ENCODE data around the gene GFRA1.

DNA sequence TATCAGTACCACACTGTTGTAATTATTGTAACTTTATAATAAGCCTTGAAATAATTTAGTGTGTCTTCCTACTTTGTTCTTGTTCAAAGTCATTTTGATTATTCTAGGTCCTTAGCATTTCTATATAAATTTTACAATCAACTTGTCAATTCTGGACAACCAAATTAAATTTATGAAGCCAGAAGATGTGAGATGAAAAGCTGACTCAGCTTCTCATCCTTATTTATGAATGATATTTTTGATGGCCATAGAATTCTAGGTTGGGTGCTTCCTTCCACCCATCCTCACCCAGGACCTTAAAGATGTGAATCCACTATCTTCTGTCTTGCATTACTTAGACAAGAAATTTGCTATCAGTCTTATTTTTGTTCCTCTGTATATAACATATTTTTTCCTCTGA is 261.1 kb downstream of the GFRA1 start:
- no peak for TF ChIP-seq EZH2 (IDR thresholded peaks at IDR 0.05; ENCODE audit: borderline replicate concordance, low read depth, low read length, poor library complexity, severe bottlenecking)
- TF ChIP-seq, protein P1, sequence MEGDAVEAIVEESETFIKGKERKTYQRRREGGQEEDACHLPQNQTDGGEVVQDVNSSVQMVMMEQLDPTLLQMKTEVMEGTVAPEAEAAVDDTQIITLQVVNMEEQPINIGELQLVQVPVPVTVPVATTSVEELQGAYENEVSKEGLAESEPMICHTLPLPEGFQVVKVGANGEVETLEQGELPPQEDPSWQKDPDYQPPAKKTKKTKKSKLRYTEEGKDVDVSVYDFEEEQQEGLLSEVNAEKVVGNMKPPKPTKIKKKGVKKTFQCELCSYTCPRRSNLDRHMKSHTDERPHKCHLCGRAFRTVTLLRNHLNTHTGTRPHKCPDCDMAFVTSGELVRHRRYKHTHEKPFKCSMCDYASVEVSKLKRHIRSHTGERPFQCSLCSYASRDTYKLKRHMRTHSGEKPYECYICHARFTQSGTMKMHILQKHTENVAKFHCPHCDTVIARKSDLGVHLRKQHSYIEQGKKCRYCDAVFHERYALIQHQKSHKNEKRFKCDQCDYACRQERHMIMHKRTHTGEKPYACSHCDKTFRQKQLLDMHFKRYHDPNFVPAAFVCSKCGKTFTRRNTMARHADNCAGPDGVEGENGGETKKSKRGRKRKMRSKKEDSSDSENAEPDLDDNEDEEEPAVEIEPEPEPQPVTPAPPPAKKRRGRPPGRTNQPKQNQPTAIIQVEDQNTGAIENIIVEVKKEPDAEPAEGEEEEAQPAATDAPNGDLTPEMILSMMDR (conservative IDR thresholded peaks at IDR 0.05; ENCODE audit: low read depth, low read length) = no peak

Measured in A673 (cell line).